ENCODE data around the gene SERP1. TPM values are rescaled to one million over a fixed set of nuclear protein-coding genes. Genes with fewer than 3 reads are reported as not detected.
A peak's percentile ranks its signal among the peaks of the same experiment; 100 is the strongest.

The SERP1 gene
- polyA plus RNA-seq (2013, experiment 1 of 2), result 89.8 TPM
- 93.4 TPM for polyA plus RNA-seq (2013, experiment 2 of 2)

DNA sequence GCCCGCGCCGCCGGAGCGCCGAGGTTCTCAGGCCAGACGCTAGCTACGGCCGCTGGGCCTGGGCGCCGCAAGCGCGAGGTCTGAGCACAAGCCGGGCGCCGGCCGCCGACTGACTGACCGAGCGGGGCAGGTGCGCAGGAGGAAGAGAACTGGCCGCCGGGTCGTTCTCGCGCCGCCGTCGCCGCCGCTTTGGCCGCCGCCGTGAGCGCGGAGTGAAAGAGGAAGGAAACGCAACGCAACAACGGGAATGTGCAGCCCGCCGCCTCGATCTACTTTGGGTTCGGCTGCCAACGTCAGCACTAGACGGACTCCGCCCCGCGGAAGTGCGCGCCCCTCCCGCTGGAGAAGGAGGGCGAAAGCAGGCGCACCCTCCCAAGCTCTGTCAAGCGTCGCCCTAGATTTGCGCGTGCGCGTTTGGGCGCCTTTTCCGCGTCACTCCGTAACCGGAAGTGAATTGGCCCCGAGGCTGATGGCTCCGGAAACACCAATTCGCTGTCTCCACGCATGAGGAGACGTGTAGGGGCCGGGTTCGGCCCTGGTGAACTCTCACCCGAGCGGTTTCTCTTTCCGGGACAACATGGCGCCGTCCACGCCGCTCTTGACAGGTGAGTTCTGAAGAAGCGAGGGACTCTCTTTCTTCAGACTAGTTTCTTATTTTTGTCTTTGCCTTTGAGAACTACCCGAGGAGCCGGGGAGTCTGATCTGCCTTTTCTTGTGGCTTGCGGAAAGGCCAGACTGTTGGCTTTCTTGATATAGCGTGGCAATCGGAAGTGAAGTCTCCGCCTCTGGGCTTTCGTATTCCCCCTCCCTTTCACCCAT lies at the start of gene SERP1, which contains the start of gene EIF2A:
Gene SERP1, minus strand, starts transcription at position 271 of the 819 bp plus-strand sequence. CDS start 361 bp downstream, outside the sequence.
Gene EIF2A, plus strand, starts transcription at position 562 of the 819 bp plus-strand sequence. Its CDS starts 16 bp downstream, at position 578.
- H3K4ac ChIP-seq (ENCODE audit: low read depth, low read length), result peak within 1 kb of the TSS; percentile 92
- DNase-seq, result peak; percentile 99
- WGBS (ENCODE audit: extremely low coverage, insufficient coverage, low lambda C conversion rate), result no CpG with 5 or more reads among the region's 86 CpGs
- H2BK15ac ChIP-seq (replicated peaks; ENCODE audit: low read depth), result no peak within 1 kb of the TSS
- H2BK120ac ChIP-seq (ENCODE audit: low read depth, low read length), result no peak within 1 kb of the TSS
- H3K56ac ChIP-seq (ENCODE audit: low read length), result peak within 1 kb of the TSS; percentile 97
- H4K5ac ChIP-seq (ENCODE audit: low read length), result peak within 1 kb of the TSS; percentile 7
- no peaks in the 10 kb centered on the region for H3K36me3 ChIP-seq (ENCODE audit: control insufficient read depth, insufficient read depth, low read length)
- no peaks in the 10 kb centered on the region for H3K4me1 ChIP-seq (ENCODE audit: control insufficient read depth, low read depth, low read length)
- H3K4me3 ChIP-seq (ENCODE audit: low read length), result peak within 1 kb of the TSS; percentile 88
- H3K27me3 ChIP-seq (ENCODE audit: insufficient read depth, low read length, poor library complexity), result no peaks in the 10 kb centered on the region
- peaks cover 9% of the 10 kb centered on the region for H3K79me1 ChIP-seq (ENCODE audit: low read length)
- H3K9ac ChIP-seq (ENCODE audit: low read length), result peak within 1 kb of the TSS; percentile 94
- peak within 1 kb of the TSS; percentile 46 for H2BK5ac ChIP-seq (ENCODE audit: low read length)
- peak within 1 kb of the TSS; percentile 55 for H3K18ac ChIP-seq (ENCODE audit: low read length)
- H3K23ac ChIP-seq (ENCODE audit: low read length), result peak within 1 kb of the TSS; percentile 7
- H3K27ac ChIP-seq (ENCODE audit: low read depth, low read length), result peak within 1 kb of the TSS; percentile 49
- no peak within 1 kb of the TSS for H4K8ac ChIP-seq (ENCODE audit: low read depth, low read length)
- H2AK5ac ChIP-seq (ENCODE audit: low read length), result peak within 1 kb of the TSS; percentile 96
- H3K79me2 ChIP-seq (ENCODE audit: control insufficient read depth, insufficient read depth, low read length), result peaks cover 48% of the 10 kb centered on the region
- peak within 1 kb of the TSS; percentile 95 for H3K4me2 ChIP-seq (ENCODE audit: low read length)

DNA sequence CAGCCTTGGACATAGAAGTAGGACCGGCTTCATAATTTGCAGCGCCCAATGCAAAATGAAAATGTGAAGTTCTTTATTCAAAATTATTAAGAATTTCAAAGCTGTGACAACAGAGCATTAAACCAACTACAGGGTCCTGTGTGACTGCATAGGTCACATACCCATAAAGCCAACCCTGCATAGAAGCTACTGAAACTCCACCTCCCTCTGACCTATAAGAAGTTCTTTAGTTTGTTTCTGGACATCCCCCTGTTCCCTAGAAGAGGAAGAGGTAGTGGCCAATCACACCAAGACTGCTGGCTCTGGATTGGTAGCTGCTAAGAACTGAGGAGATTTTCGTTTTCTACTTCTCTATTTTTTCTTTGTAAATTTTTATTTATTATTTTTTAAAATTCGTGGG lies 47.9 kb upstream of the SERP1 start:
- no peak overlapping the region for H2AK5ac ChIP-seq (ENCODE audit: low read length)
- no peak overlapping the region for H3K4me3 ChIP-seq (ENCODE audit: low read length)
- H2BK5ac ChIP-seq (ENCODE audit: low read length), result no peak overlapping the region
- peaks cover 3% of the 10 kb centered on the region for H3K4me1 ChIP-seq (ENCODE audit: control insufficient read depth, low read depth, low read length)
- no peak overlapping the region for H2BK120ac ChIP-seq (ENCODE audit: low read depth, low read length)
- H3K79me1 ChIP-seq (ENCODE audit: low read length), result no peaks in the 10 kb centered on the region
- H3K23ac ChIP-seq (ENCODE audit: low read length), result no peak overlapping the region
- no peaks in the 10 kb centered on the region for H3K36me3 ChIP-seq (ENCODE audit: control insufficient read depth, insufficient read depth, low read length)
- no peak overlapping the region for H3K4ac ChIP-seq (ENCODE audit: low read depth, low read length)
- no peak overlapping the region for H3K27ac ChIP-seq (ENCODE audit: low read depth, low read length)
- H3K9ac ChIP-seq (ENCODE audit: low read length), result no peak overlapping the region
- no peak overlapping the region for H2BK15ac ChIP-seq (replicated peaks; ENCODE audit: low read depth)
- H4K5ac ChIP-seq (ENCODE audit: low read length), result no peak overlapping the region
- H3K79me2 ChIP-seq (ENCODE audit: control insufficient read depth, insufficient read depth, low read length), result no peaks in the 10 kb centered on the region
- no peaks in the 10 kb centered on the region for H3K27me3 ChIP-seq (ENCODE audit: insufficient read depth, low read length, poor library complexity)
- H4K8ac ChIP-seq (ENCODE audit: low read depth, low read length), result peak overlapping the region; percentile 56
- no peak for DNase-seq
- whole genome bisulfite sequencing (ENCODE audit: extremely low coverage, insufficient coverage, low lambda C conversion rate), result no CpG with 5 or more reads among the region's 4 CpGs
- H3K56ac ChIP-seq (ENCODE audit: low read length), result no peak overlapping the region
- no peak overlapping the region for H3K18ac ChIP-seq (ENCODE audit: low read length)
- no peak overlapping the region for H3K4me2 ChIP-seq (ENCODE audit: low read length)

DNA sequence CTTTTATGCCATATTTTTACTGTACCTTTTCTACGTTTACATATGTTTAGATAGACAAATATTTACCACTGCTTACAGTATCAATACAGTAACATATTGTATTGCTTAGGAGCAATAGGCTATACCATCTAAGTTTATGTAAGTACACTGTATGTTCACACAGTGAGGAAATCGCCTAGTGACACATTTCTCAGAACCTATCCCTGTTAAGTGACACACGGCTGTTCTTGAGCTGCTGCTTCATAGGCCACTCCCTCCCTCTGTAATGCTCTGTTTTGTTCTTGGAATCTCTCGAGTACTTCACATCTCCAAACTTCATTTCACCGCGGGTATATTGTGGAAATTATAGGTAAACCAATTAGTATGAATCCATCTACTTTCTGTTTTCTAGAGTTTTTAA lies 43.5 kb upstream of the SERP1 start:
- Histone ChIP-seq H3K18ac (ENCODE audit: low read length) (no peak overlapping the region), H3K27me3 (ENCODE audit: insufficient read depth, low read length, poor library complexity) (no peaks in the 10 kb centered on the region), H3K79me2 (ENCODE audit: control insufficient read depth, insufficient read depth, low read length) (no peaks in the 10 kb centered on the region), H3K4ac (ENCODE audit: low read depth, low read length) (no peak overlapping the region), H2BK120ac (ENCODE audit: low read depth, low read length) (no peak overlapping the region), H3K4me2 (ENCODE audit: low read length) (no peak overlapping the region), H3K9ac (ENCODE audit: low read length) (no peak overlapping the region), H2AK5ac (ENCODE audit: low read length) (no peak overlapping the region), H3K36me3 (ENCODE audit: control insufficient read depth, insufficient read depth, low read length) (peaks cover 2% of the 10 kb centered on the region), H4K5ac (ENCODE audit: low read length) (no peak overlapping the region), H3K23ac (ENCODE audit: low read length) (no peak overlapping the region), H3K79me1 (ENCODE audit: low read length) (no peaks in the 10 kb centered on the region), H3K56ac (ENCODE audit: low read length) (no peak overlapping the region), H3K4me3 (ENCODE audit: low read length) (no peak overlapping the region), H4K8ac (ENCODE audit: low read depth, low read length) (no peak overlapping the region), H3K4me1 (ENCODE audit: control insufficient read depth, low read depth, low read length) (no peaks in the 10 kb centered on the region), H2BK5ac (ENCODE audit: low read length) (no peak overlapping the region), H3K27ac (ENCODE audit: low read depth, low read length) (no peak overlapping the region), H2BK15ac (replicated peaks; ENCODE audit: low read depth) (no peak overlapping the region)
- no peak for DNase-seq
- no CpG with 5 or more reads among the region's 6 CpGs for WGBS (ENCODE audit: extremely low coverage, insufficient coverage, low lambda C conversion rate)

DNA sequence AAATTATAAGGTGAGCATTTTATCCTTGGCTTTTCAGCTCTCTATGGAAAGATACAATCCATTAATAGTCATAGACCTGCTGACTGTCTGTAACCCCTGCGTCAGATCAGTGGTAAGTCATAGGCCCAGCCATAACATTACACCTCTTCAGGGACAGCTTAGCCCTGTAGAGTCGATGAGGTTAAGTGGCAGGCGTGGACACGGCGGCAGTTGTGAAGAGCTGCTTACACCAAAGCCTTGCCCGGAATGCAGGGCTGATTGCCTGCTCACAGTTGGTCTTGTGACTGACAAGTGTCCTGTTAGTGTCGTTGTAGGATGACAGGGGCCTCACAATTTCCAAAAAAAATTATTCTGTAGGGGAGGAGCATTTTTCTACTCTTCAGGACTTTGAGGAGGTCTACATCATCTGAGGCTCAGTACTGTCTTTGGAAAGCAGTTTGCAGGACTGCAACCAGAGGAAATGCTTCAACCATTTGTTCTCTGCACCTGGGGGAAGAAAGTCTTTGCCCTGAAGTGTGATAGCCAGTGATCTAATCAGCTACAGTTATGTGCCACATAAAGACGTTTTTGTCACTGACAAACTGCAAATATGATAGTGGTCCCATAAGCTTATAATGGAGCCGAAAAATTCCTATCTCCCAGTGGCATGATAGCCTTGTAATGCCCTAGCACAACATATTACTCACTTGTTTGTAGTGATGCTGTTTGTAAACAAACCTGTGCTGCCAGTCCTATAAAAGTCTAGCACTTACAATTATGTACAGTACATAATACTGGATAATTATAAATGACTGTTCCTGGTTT lies 41.9 kb upstream of the SERP1 start:
- Histone ChIP-seq H3K4me3 (ENCODE audit: low read length) (no peak overlapping the region), H4K5ac (ENCODE audit: low read length) (no peak overlapping the region), H3K36me3 (ENCODE audit: control insufficient read depth, insufficient read depth, low read length) (peaks cover 2% of the 10 kb centered on the region), H2BK5ac (ENCODE audit: low read length) (no peak overlapping the region), H2BK120ac (ENCODE audit: low read depth, low read length) (no peak overlapping the region), H3K79me1 (ENCODE audit: low read length) (no peaks in the 10 kb centered on the region), H3K23ac (ENCODE audit: low read length) (no peak overlapping the region), H3K27ac (ENCODE audit: low read depth, low read length) (no peak overlapping the region), H4K8ac (ENCODE audit: low read depth, low read length) (no peak overlapping the region), H3K4me1 (ENCODE audit: control insufficient read depth, low read depth, low read length) (no peaks in the 10 kb centered on the region), H3K9ac (ENCODE audit: low read length) (no peak overlapping the region), H2BK15ac (replicated peaks; ENCODE audit: low read depth) (no peak overlapping the region), H3K18ac (ENCODE audit: low read length) (no peak overlapping the region), H3K27me3 (ENCODE audit: insufficient read depth, low read length, poor library complexity) (no peaks in the 10 kb centered on the region), H3K79me2 (ENCODE audit: control insufficient read depth, insufficient read depth, low read length) (no peaks in the 10 kb centered on the region), H3K4ac (ENCODE audit: low read depth, low read length) (no peak overlapping the region), H3K56ac (ENCODE audit: low read length) (no peak overlapping the region), H2AK5ac (ENCODE audit: low read length) (no peak overlapping the region), H3K4me2 (ENCODE audit: low read length) (no peak overlapping the region)
- peak; percentile 53 for DNase-seq
- no CpG with 5 or more reads among the region's 9 CpGs for WGBS (ENCODE audit: extremely low coverage, insufficient coverage, low lambda C conversion rate)

DNA sequence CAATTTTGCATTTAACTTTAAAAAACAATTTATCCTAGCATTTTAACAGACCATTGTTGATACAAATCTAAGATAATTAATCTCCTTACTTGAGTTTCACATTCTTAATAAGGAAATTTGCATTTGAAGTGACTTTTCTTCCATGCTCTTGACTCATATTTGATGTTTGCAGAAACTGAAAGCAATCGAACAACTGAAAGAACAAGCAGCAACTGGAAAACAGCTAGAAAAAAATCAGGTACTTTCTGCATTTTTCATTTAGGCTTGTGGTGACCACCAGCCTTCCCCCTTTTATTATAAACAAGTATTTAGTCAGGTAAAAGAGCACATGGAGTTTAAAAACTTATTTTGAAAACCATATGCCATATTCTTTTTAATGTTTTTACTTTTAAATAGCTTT lies 36.7 kb upstream of the SERP1 start:
- Histone ChIP-seq H3K18ac (ENCODE audit: low read length) (no peak overlapping the region), H3K23ac (ENCODE audit: low read length) (no peak overlapping the region), H3K36me3 (ENCODE audit: control insufficient read depth, insufficient read depth, low read length) (peaks cover 4% of the 10 kb centered on the region), H3K4me2 (ENCODE audit: low read length) (no peak overlapping the region), H3K4me1 (ENCODE audit: control insufficient read depth, low read depth, low read length) (no peaks in the 10 kb centered on the region), H2BK5ac (ENCODE audit: low read length) (no peak overlapping the region), H4K5ac (ENCODE audit: low read length) (no peak overlapping the region), H2AK5ac (ENCODE audit: low read length) (no peak overlapping the region), H4K8ac (ENCODE audit: low read depth, low read length) (no peak overlapping the region), H3K79me1 (ENCODE audit: low read length) (no peaks in the 10 kb centered on the region), H3K9ac (ENCODE audit: low read length) (no peak overlapping the region), H2BK120ac (ENCODE audit: low read depth, low read length) (no peak overlapping the region), H3K56ac (ENCODE audit: low read length) (no peak overlapping the region), H3K27ac (ENCODE audit: low read depth, low read length) (no peak overlapping the region), H3K27me3 (ENCODE audit: insufficient read depth, low read length, poor library complexity) (no peaks in the 10 kb centered on the region), H3K4me3 (ENCODE audit: low read length) (no peak overlapping the region), H3K79me2 (ENCODE audit: control insufficient read depth, insufficient read depth, low read length) (no peaks in the 10 kb centered on the region), H3K4ac (ENCODE audit: low read depth, low read length) (no peak overlapping the region), H2BK15ac (replicated peaks; ENCODE audit: low read depth) (no peak overlapping the region)
- no CpG with 5 or more reads among the region's 1 CpG for WGBS (ENCODE audit: extremely low coverage, insufficient coverage, low lambda C conversion rate)
- no peak for DNase-seq

All from mesendoderm (in vitro differentiated cells).